OCI-LY7 (cell line): ENCODE data around the gene EHMT2. TPM values are rescaled to one million over a fixed set of nuclear protein-coding genes. Genes with fewer than 3 reads are reported as not detected.

ENCODE experiments used
- Bru-seq: library from RNA; stranded (reverse); fragments of 400-500 nt; gene quantifications from one replicate; lab custom pipeline; 2021; lab: Mats Ljungman, UMichigan
- BruChase-seq, 2 experiments: library from RNA; stranded (reverse); fragments of 400-500 nt; gene quantifications; one replicate each; lab custom pipeline; 2021; lab: Mats Ljungman, UMichigan
- BruUV-seq: library from RNA; stranded (reverse); fragments of 400-500 nt; replicated peaks from 2 replicates; lab custom pipeline; 2021; lab: Mats Ljungman, UMichigan
- CTCF ChIA-PET: fragments of 300-600 bp; sonication (Branson Sonifier 250); formaldehyde crosslinking; loops from one replicate; lab custom pipeline; 2022; ENCODE audit warnings: antibody characterized with exemption; ENCODE audit not compliant: unreplicated experiment; lab: Charles Lee
- POLR2A ChIA-PET: fragments of 300-600 bp; sonication (Branson Sonifier 250); formaldehyde crosslinking; loops from one replicate; lab custom pipeline; 2022; ENCODE audit warnings: antibody characterized with exemption; lab: Charles Lee
- DNase-seq: peaks from one replicate; pipeline ENCODE4 v3.0.0-alpha.2; 2015; ENCODE audit warnings: low spot score
- H2AFZ ChIP-seq: fragments of 200-600 bp; sonication (generic), shearing (Covaris generic); 2 replicates; pipeline ENCODE4 v1.6.1; 2014; ENCODE audit warnings: mild to moderate bottlenecking, antibody characterized with exemption, low read length, moderate library complexity
- H3K27ac ChIP-seq: fragments of 200-600 bp; sonication (generic); 2 replicates; pipeline ENCODE4 v1.5.1; 2014; ENCODE audit warnings: mixed run types, low read depth, mild to moderate bottlenecking, moderate library complexity, low read length, inconsistent platforms; ENCODE audit not compliant: poor library complexity, severe bottlenecking
- H3K36me3 ChIP-seq: fragments of 200-600 bp; sonication (generic); 2 replicates; pipeline ENCODE4 v1.6.1; 2014; ENCODE audit warnings: mild to moderate bottlenecking, antibody characterized with exemption, low read length, moderate library complexity, mixed read lengths; ENCODE audit not compliant: insufficient read depth
- H3K4me1 ChIP-seq: fragments of 200-600 bp; sonication (generic); 2 replicates; pipeline ENCODE4 v1.5.1; 2014; ENCODE audit warnings: mild to moderate bottlenecking, low read length; ENCODE audit not compliant: insufficient read depth, poor library complexity, severe bottlenecking
- H3K4me2 ChIP-seq: fragments of 200-600 bp; sonication (generic); 2 replicates; pipeline ENCODE4 v1.6.1; 2014; ENCODE audit warnings: mild to moderate bottlenecking, low read length
- H3K4me3 ChIP-seq: fragments of 200-600 bp; sonication (generic); 2 replicates; pipeline ENCODE4 v1.5.1; 2014; ENCODE audit warnings: mild to moderate bottlenecking, low read depth, low read length; ENCODE audit not compliant: poor library complexity, severe bottlenecking
- H3K79me2 ChIP-seq: fragments of 200-600 bp; sonication (generic); 2 replicates; pipeline ENCODE4 v1.6.1; 2016; ENCODE audit warnings: low read depth, mild to moderate bottlenecking, low read length, moderate library complexity, mixed read lengths; ENCODE audit not compliant: insufficient read depth
- H3K9me2 ChIP-seq: fragments of 200-600 bp; sonication (generic); 2 replicates; pipeline ENCODE4 v1.6.1; 2016; ENCODE audit warnings: mild to moderate bottlenecking, low read length, mixed read lengths; ENCODE audit not compliant: insufficient read depth
- H3K9me3 ChIP-seq: fragments of 200-600 bp; sonication (generic); 2 replicates; pipeline ENCODE4 v1.6.1; 2014; ENCODE audit warnings: mild to moderate bottlenecking, mixed run types, low read length, mixed read lengths
- H4K20me1 ChIP-seq: fragments of 200-600 bp; sonication (generic); 2 replicates; pipeline ENCODE4 v1.6.1; 2014; ENCODE audit warnings: mild to moderate bottlenecking, antibody characterized with exemption, low read length, moderate library complexity, mixed read lengths; ENCODE audit not compliant: insufficient read depth
- CTCF ChIP-seq: fragments of 200-600 bp; sonication (generic); conservative IDR thresholded peaks from 2 replicates; pipeline ENCODE4 v1.5.1; 2014; ENCODE audit warnings: mild to moderate bottlenecking, antibody characterized with exemption, low read length, moderate library complexity, mixed read lengths
- EZH2phosphoT487 ChIP-seq: fragments of 200-600 bp; sonication (generic); IDR thresholded peaks from 2 replicates; pipeline ENCODE4 v1.6.1; 2018; ENCODE audit warnings: low read depth, borderline replicate concordance, mild to moderate bottlenecking, mixed run types, antibody characterized with exemption, low read length, moderate library complexity, mixed read lengths
- intact Hi-C: fragments of 100-400 bp; cut with micrococcal nuclease; formaldehyde crosslinking; loops from one replicate; pipeline ENCODE4 v1.10.0; 2022; ENCODE audit not compliant: unreplicated experiment
- long read RNA-seq: library from polyadenylated mRNA; stranded (forward); transcript quantifications from one replicate; pipeline ENCODE4 v2.0.0, GENCODE V29; 2022
- total RNA-seq, 2 experiments: library from RNA; depleted of rRNA in 1 of 2; stranded (reverse); fragments of >200 nt in 1 of 2; shearing (Covaris generic) in 1 of 2; gene quantifications; 2 replicates each; pipeline ENCODE4 v1.2.3, GENCODE V29; 2014 to 2022

Gene EHMT2
- total RNA-seq (2014; rRNA removed; shearing (Covaris generic)) (49.5 and 55.1 TPM in 2 replicates), total RNA-seq (2022) (70.4 and 76.8 TPM in 2 replicates), Bru-seq, nascent RNA (percentile 60 among the genes with signal in this experiment), BruChase-seq, experiment 1, labeled RNA remaining after a 6-hour chase (percentile 73 among the genes with signal in this experiment), BruChase-seq, experiment 2, labeled RNA remaining after a 2-hour chase (percentile 69 among the genes with signal in this experiment)
- long read RNA-seq, full-length matches to known transcripts: 67 of 137 reads
- long read RNA-seq, partial matches to known transcripts: 32 of 137 reads
- long read RNA-seq, other reads (novel, unspliced or antisense): 38 of 137 reads

GRCh38 chr6:31897612-31898382 is at the start of gene EHMT2:
TSS of gene EHMT2 (minus strand) at chr6:31897698. CDS start at chr6:31897677, 21 bp downstream.
- H3K4me1 ChIP-seq: peaks cover 39% of the 10 kb centered on the region
- peak within 1 kb of the TSS; percentile 72 for H3K27ac ChIP-seq
- TF ChIP-seq CTCF (no peak), EZH2phosphoT487 (no peak)
- peaks cover 31% of the 10 kb centered on the region for H3K36me3 ChIP-seq
- TSS peak; percentile 88 for BruUV-seq
- no peaks in the 10 kb centered on the region for H3K9me2 ChIP-seq
- peak; percentile 88 for DNase-seq
- H3K4me2 ChIP-seq: peak within 1 kb of the TSS; percentile 88
- H4K20me1 ChIP-seq: no peaks in the 10 kb centered on the region
- ChIA-PET POLR2A (interaction anchor here (0.5 to 2.0 kb wide), 5 partner anchors 31 to 235 kb away, joined by 3 to 8 read pairs (median 4); partner anchors contain the start of gene NEU1), CTCF (interaction anchor here (0.6 to 1.3 kb wide), 3 partner anchors 9 to 255 kb away, joined by 3 to 6 read pairs (median 4); no protein-coding TSS in a partner anchor)
- H3K79me2 ChIP-seq: peaks cover 12% of the 10 kb centered on the region; the same call in 1 of the 2 replicates
- H3K4me3 ChIP-seq: peak within 1 kb of the TSS; percentile 79
- no peaks in the 10 kb centered on the region for H3K9me3 ChIP-seq
- peak within 1 kb of the TSS; percentile 68 for H2AFZ ChIP-seq
- intact Hi-C loops: loop anchor here (1.0 to 10.0 kb wide), 3 partner anchors 65 to 298 kb away; partner anchors contain the start of gene LY6G5C

- ChIA-PET POLR2A (no interaction called here), CTCF (no interaction called here)
- no peaks in the 10 kb centered on the region for H3K79me2 ChIP-seq
- no peak overlapping the region for H3K4me2 ChIP-seq
- peaks cover 15% of the 10 kb centered on the region; the same call in 1 of the 2 replicates for H3K36me3 ChIP-seq
- TF ChIP-seq EZH2phosphoT487: no peak
- DNase-seq: no peak
- no peaks in the 10 kb centered on the region for H3K9me3 ChIP-seq
- no peak overlapping the region for H3K4me3 ChIP-seq
- H2AFZ ChIP-seq: no peak overlapping the region
- no peaks in the 10 kb centered on the region for H3K4me1 ChIP-seq
- BruUV-seq: no TSS peak
- H3K27ac ChIP-seq: no peak overlapping the region
- intact Hi-C loops: no loop called here
- H3K9me2 ChIP-seq: no peaks in the 10 kb centered on the region
- H4K20me1 ChIP-seq: no peaks in the 10 kb centered on the region
These were observed 49.7 kb upstream of the EHMT2 start for GRCh38 chr6:31947070-31947675.

GRCh38 chr6:31946370-31946885 is 48.9 kb upstream of the EHMT2 start:
- POLR2A ChIA-PET: no interaction called here
- peaks cover 8% of the 10 kb centered on the region; the same call in 1 of the 2 replicates for H3K36me3 ChIP-seq
- no peaks in the 10 kb centered on the region for H3K9me3 ChIP-seq
- no peak overlapping the region for H3K27ac ChIP-seq
- H3K4me3 ChIP-seq: no peak overlapping the region
- CTCF ChIA-PET: no interaction called here
- intact Hi-C loops: no loop called here
- no peak for DNase-seq
- no peak overlapping the region for H3K4me2 ChIP-seq
- no peaks in the 10 kb centered on the region for H3K9me2 ChIP-seq
- H2AFZ ChIP-seq: no peak overlapping the region
- H3K79me2 ChIP-seq: no peaks in the 10 kb centered on the region
- TF ChIP-seq EZH2phosphoT487 (no peak), CTCF (no peak)
- no peaks in the 10 kb centered on the region for H3K4me1 ChIP-seq
- H4K20me1 ChIP-seq: no peaks in the 10 kb centered on the region
- BruUV-seq: no TSS peak
